GM12878 (cell line): ENCODE data around the gene ZC3H15. TPM values are rescaled to one million over a fixed set of nuclear protein-coding genes. Genes with fewer than 3 reads are reported as not detected.
A peak's percentile ranks its signal among the peaks of the same experiment; 100 is the strongest.

Source experiments
- ATAC-seq: fragments of 200-7000 bp; cut with Tn5 transposase; 3 replicates; pipeline ENCODE4 v1.9.1; 2020; ENCODE audit warnings: mild to moderate bottlenecking, moderate library complexity
- BruUV-seq: library from RNA; stranded (reverse); fragments of 400-500 nt; replicated peaks from 2 replicates; lab custom pipeline; 2021; lab: Mats Ljungman, UMichigan
- CTCF ChIA-PET: fragments of 300-600 bp; sonication (Branson Sonifier 250); formaldehyde crosslinking; extraction: SDS; loops from one replicate; lab custom pipeline; 2021; ENCODE audit warnings: inconsistent platforms; lab: Yijun Ruan, JAX
- POLR2A ChIA-PET: fragments of 350-600 bp; formaldehyde crosslinking; extraction: SDS; loops from one replicate; lab custom pipeline; 2021; ENCODE audit warnings: inconsistent platforms; lab: Charles Lee
- RAD21 ChIA-PET: fragments of 300-600 bp; sonication (Branson Sonifier 250); formaldehyde crosslinking; loops from one replicate; lab custom pipeline; 2023; ENCODE audit warnings: antibody characterized with exemption; ENCODE audit not compliant: unreplicated experiment; lab: Charles Lee
- SMC1A ChIA-PET: fragments of 300-600 bp; sonication (Branson Sonifier 250); formaldehyde crosslinking; loops from one replicate; lab custom pipeline; 2023; ENCODE audit not compliant: unreplicated experiment, uncharacterized antibody; lab: Charles Lee
- DNase-seq: peaks from one replicate; pipeline ENCODE4 v3.0.0-alpha.2; 2011; ENCODE audit warnings: low read depth, low spot score
- FAIRE-seq: peaks from 3 replicates; lab custom pipeline; 2011; peaks lifted over from hg19 to GRCh38; lab: Jason Lieb, UNC
- H2AFZ ChIP-seq: 2 replicates; pipeline ENCODE4 v1.6.0; 2011; ENCODE audit warnings: low read depth, low read length, control low read depth; ENCODE audit not compliant: control insufficient read depth
- H3K27ac ChIP-seq: 2 replicates; pipeline ENCODE4 v1.5.1; 2011; ENCODE audit warnings: control low read depth; ENCODE audit not compliant: control insufficient read depth, insufficient read depth
- H3K27me3 ChIP-seq, 2 experiments: replicated peaks in 1 of 2; 2 replicates each; pipeline versions ENCODE4 v1.6.0 to v1.6.1; 2011; ENCODE audit warnings: low read length in 1 of 2; ENCODE audit not compliant: control insufficient read depth in 2 of 2, insufficient read depth in 2 of 2
- H3K36me3 ChIP-seq, 2 experiments: 2 replicates each; pipeline ENCODE4 v1.5.1; 2011; ENCODE audit warnings: low read length in 1 of 2; ENCODE audit not compliant: control insufficient read depth in 2 of 2, insufficient read depth in 2 of 2
- H3K4me1 ChIP-seq: 2 replicates; pipeline ENCODE4 v1.6.1; 2011; ENCODE audit warnings: mild to moderate bottlenecking, low read length, moderate library complexity, mixed read lengths; ENCODE audit not compliant: control insufficient read depth, insufficient read depth
- H3K4me2 ChIP-seq: 2 replicates; pipeline ENCODE4 v1.6.0; 2011; ENCODE audit warnings: control low read depth; ENCODE audit not compliant: control insufficient read depth, insufficient read depth
- H3K4me3 ChIP-seq: fragments of 200-600 bp; sonication (generic); 2 replicates; pipeline ENCODE4 v1.5.1; 2016
- H3K79me2 ChIP-seq: 2 replicates; pipeline ENCODE4 v1.6.0; 2011; ENCODE audit warnings: low read length; ENCODE audit not compliant: control insufficient read depth, insufficient read depth
- H3K9ac ChIP-seq: 2 replicates; pipeline ENCODE4 v1.8.0; 2011; ENCODE audit warnings: low read length, control low read depth, mixed read lengths; ENCODE audit not compliant: control insufficient read depth, insufficient read depth
- H3K9me3 ChIP-seq: replicated peaks from 3 replicates; pipeline ENCODE4 v1.5.1; 2011; ENCODE audit warnings: mild to moderate bottlenecking, low read length; ENCODE audit not compliant: control insufficient read depth, insufficient read depth
- H4K20me1 ChIP-seq: 2 replicates; pipeline ENCODE4 v1.6.0; 2011; ENCODE audit not compliant: control insufficient read depth, insufficient read depth
- BCLAF1 ChIP-seq: fragments of 450-650 bp; IDR thresholded peaks from 2 replicates; pipeline ENCODE4 v1.6.1; 2017; ENCODE audit warnings: antibody characterized with exemption, mild to moderate bottlenecking, moderate library complexity
- BHLHE40 ChIP-seq, 2 experiments: fragments of 450-650 bp in 1 of 2; IDR thresholded peaks; 2 replicates each; pipeline ENCODE4 v1.6.1; 2011 to 2017; ENCODE audit warnings: low read depth in 2 of 2, borderline replicate concordance in 1 of 2, improper control_type of control experiment in 1 of 2, low read length in 1 of 2, mild to moderate bottlenecking in 1 of 2
- CBFB ChIP-seq: IDR thresholded peaks from 2 replicates; pipeline ENCODE4 v1.6.1; 2016; ENCODE audit warnings: antibody characterized with exemption, low read depth
- CBX3 ChIP-seq: fragments of 200-600 bp; sonication (generic); IDR thresholded peaks from 2 replicates; pipeline ENCODE4 v1.6.1; 2016; ENCODE audit warnings: low read depth, borderline replicate concordance
- ELK1 ChIP-seq: IDR thresholded peaks from 2 replicates; pipeline ENCODE4 v1.6.1; 2012; ENCODE audit warnings: low read depth, low read length, improper control_type of control experiment
- MEF2B ChIP-seq: fragments of 450-650 bp; IDR thresholded peaks from 2 replicates; pipeline ENCODE4 v1.6.1; 2018; ENCODE audit warnings: mild to moderate bottlenecking, moderate library complexity; ENCODE audit not compliant: partially characterized antibody, poor library complexity, severe bottlenecking
- MTA3 ChIP-seq: IDR thresholded peaks from 2 replicates; pipeline ENCODE4 v1.6.1; 2012; ENCODE audit warnings: low read length, inconsistent platforms, borderline replicate concordance
- MXI1 ChIP-seq: fragments of 150-350 bp; IDR thresholded peaks from 2 replicates; pipeline ENCODE4 v1.6.1; 2011; ENCODE audit warnings: low read depth, mild to moderate bottlenecking, inconsistent platforms, low read length, improper control_type of control experiment
- NR2F1 ChIP-seq: fragments of 450-650 bp; conservative IDR thresholded peaks from 2 replicates; pipeline ENCODE4 v1.6.1; 2017; ENCODE audit warnings: mild to moderate bottlenecking
- PKNOX1 ChIP-seq: fragments of 450-650 bp; IDR thresholded peaks from 2 replicates; pipeline ENCODE4 v1.6.1; 2016; ENCODE audit warnings: mild to moderate bottlenecking
- REST ChIP-seq: IDR thresholded peaks from 2 replicates; pipeline ENCODE4 v1.6.1; 2012; ENCODE audit warnings: mild to moderate bottlenecking, low read depth, low read length
- RFX5 ChIP-seq: IDR thresholded peaks from 2 replicates; pipeline ENCODE4 v1.6.1; 2011; ENCODE audit warnings: low read depth, low read length, improper control_type of control experiment
- RUNX3 ChIP-seq: IDR thresholded peaks from 2 replicates; pipeline ENCODE4 v1.6.1; 2012; ENCODE audit warnings: low read length, inconsistent platforms
- SIX5 ChIP-seq: IDR thresholded peaks from 2 replicates; pipeline ENCODE4 v1.6.1; 2011; ENCODE audit warnings: mild to moderate bottlenecking, low read depth, low read length, moderate library complexity; ENCODE audit not compliant: severe bottlenecking
- SREBF2 ChIP-seq: IDR thresholded peaks from 2 replicates; pipeline ENCODE4 v1.6.1; 2012; ENCODE audit warnings: mild to moderate bottlenecking, low read length
- ZNF384 ChIP-seq: IDR thresholded peaks from 2 replicates; pipeline ENCODE4 v1.6.1; 2012; ENCODE audit warnings: low read depth, mild to moderate bottlenecking, low read length, improper control_type of control experiment, borderline replicate concordance
- WGBS: methylation state at CpG from one replicate; pipeline ENCODE4 v1.1.6; 2016; ENCODE audit warnings: low lambda C conversion rate; ENCODE audit not compliant: insufficient replicate concordance, insufficient coverage; ENCODE audit errors: missing lambda C conversion rate; 5-methylcytosine and 5-hydroxymethylcytosine counted together
- in situ Hi-C: fragments of 300-500 bp; cut with MboI; formaldehyde crosslinking; loops from 9 replicates; pipeline ENCODE4 v1.14.3; 2018; ENCODE audit warnings: mixed read lengths
- intact Hi-C: fragments of 100-400 bp; cut with micrococcal nuclease; formaldehyde crosslinking; loops from one replicate; pipeline ENCODE4 v1.14.2; 2022; ENCODE audit not compliant: unreplicated experiment
- polyA plus RNA-seq, 11 experiments: library from polyadenylated mRNA; depleted of rRNA in 4 of 11; unstranded in 6 of 11; stranded (reverse) in 5 of 11; fragments of >200 nt; fragmentation: Nextera tagmentation in 4 of 11; fragmentation: Illumina TruSeq in 1 of 11; extraction: Ambion mirVana in 4 of 11; extraction: Trizol in 1 of 11; gene quantifications; 1 replicate in 1 of 11; 2 replicates in 10 of 11; pipeline versions ENCODE4 v1.2.1 to v1.2.3, GENCODE V29; 2011 to 2016; ENCODE audit warnings: inconsistent platforms in 2 of 11, missing spikeins in 2 of 11, low read depth in 1 of 11
- total RNA-seq, 4 experiments: library from RNA; depleted of rRNA in 3 of 4; stranded (reverse); fragments of >200 nt in 3 of 4; fragmentation: Illumina TruSeq in 1 of 4; extraction: Trizol in 1 of 4; gene quantifications; 2 replicates each; pipeline versions ENCODE4 v1.2.1 to v1.2.3, GENCODE V29; 2013 to 2021

ZC3H15 gene
- total and polyA plus RNA-seq, 10 of the 15 experiments (the other 5 are each of a cell fraction or from before 2014, with no cell fraction given) = 51.5 to 152 (median 123) TPM

GRCh38 chr2:186477790-186478189 is 8.3 kb upstream of the ZC3H15 start:
- Histone ChIP-seq H3K4me2 (no peak overlapping the region), H3K27ac (no peak overlapping the region), H3K79me2 (peaks cover 2% of the 10 kb centered on the region), H3K4me1 (no peaks in the 10 kb centered on the region), H3K27me3 (no peaks in the 10 kb centered on the region), H4K20me1 (no peaks in the 10 kb centered on the region), H3K36me3 (no peaks in the 10 kb centered on the region), H3K4me3 (no peak overlapping the region), H3K9ac (no peak overlapping the region), H2AFZ (no peak overlapping the region), H3K9me3 (no peaks in the 10 kb centered on the region; the same call in 2 of the 3 replicates)
- peak; percentile 75 for ATAC-seq
- SMC1A ChIA-PET = no interaction called here
- peak; percentile 25 for DNase-seq
- intact Hi-C loops (no loop called here), in situ Hi-C loops (loop anchor here (25.0 kb wide), 1 partner anchor 985 kb away; no protein-coding TSS in a partner anchor)
- RAD21 ChIA-PET = no interaction called here
- BruUV-seq = no TSS peak
- FAIRE-seq = no peak
- CTCF ChIA-PET = interaction anchor here (1.5 kb wide), 1 partner anchor 163 kb away, joined by 3 read pairs; no protein-coding TSS in a partner anchor
- POLR2A ChIA-PET = no interaction called here
- 54% methylated on average over 3 of the region's 3 CpGs for WGBS
- TF ChIP-seq ELK1 = no peak
- no peak for TF ChIP-seq NR2F1
- TF ChIP-seq MTA3 = no peak
- TF ChIP-seq RFX5 = no peak
- TF ChIP-seq BHLHE40 (IDR thresholded peaks at IDR 0.05; ENCODE audit: borderline replicate concordance in 1 of 2, low read depth in 2 of 2, low read length in 1 of 2) = no peak
- no peak for TF ChIP-seq SREBF2
- no peak for TF ChIP-seq CBFB
- no peak for TF ChIP-seq REST
- TF ChIP-seq SIX5 = no peak
- TF ChIP-seq ZNF384 = no peak
- TF ChIP-seq BCLAF1 = no peak
- TF ChIP-seq RUNX3 = peak; percentile 48
- peak; percentile 8 for TF ChIP-seq MEF2B
- TF ChIP-seq MXI1 = no peak
- TF ChIP-seq CBX3 = no peak
- TF ChIP-seq PKNOX1 = no peak
